Mesenchymal stem cell (in vitro differentiated cells and primary cell): ENCODE results near the gene FARP1.

Experiments
- DNase-seq: peaks from one replicate; pipeline ENCODE4 v3.0.0-alpha.2; 2013
- H2AFZ ChIP-seq: one replicate; pipeline ENCODE4 v1.6.1; 2013; ENCODE audit warnings: low read depth, mild to moderate bottlenecking, control low read depth, inconsistent platforms, low read length, moderate library complexity
- H2AK5ac ChIP-seq: 2 replicates; pipeline ENCODE4 v1.6.1; 2013; ENCODE audit warnings: low read length, moderate library complexity, mild to moderate bottlenecking, inconsistent platforms; ENCODE audit not compliant: severe bottlenecking
- H2BK120ac ChIP-seq: one replicate; pipeline ENCODE4 v1.6.1; 2013; ENCODE audit warnings: low read depth, mild to moderate bottlenecking, inconsistent platforms, low read length, moderate library complexity
- H2BK12ac ChIP-seq, 2 experiments: one replicate each; pipeline ENCODE4 v1.6.1; 2013; ENCODE audit warnings: inconsistent platforms in 2 of 2, low read length in 2 of 2, mild to moderate bottlenecking in 2 of 2, moderate library complexity in 2 of 2, control low read depth in 1 of 2
- H2BK15ac ChIP-seq: one replicate; pipeline ENCODE4 v1.6.1; 2013; ENCODE audit warnings: mild to moderate bottlenecking, low read depth, inconsistent platforms; ENCODE audit not compliant: poor library complexity, severe bottlenecking
- H2BK5ac ChIP-seq: 2 replicates; pipeline ENCODE4 v1.6.1; 2013; ENCODE audit warnings: low read depth, mild to moderate bottlenecking, low read length, control low read depth, inconsistent platforms; ENCODE audit not compliant: poor library complexity, severe bottlenecking
- H3K14ac ChIP-seq, 2 experiments: one replicate each; pipeline ENCODE4 v1.6.1; 2013; ENCODE audit warnings: inconsistent platforms in 2 of 2, low read length in 2 of 2, control low read depth in 1 of 2, mild to moderate bottlenecking in 1 of 2, moderate library complexity in 1 of 2
- H3K18ac ChIP-seq, 2 experiments: one replicate each; pipeline ENCODE4 v1.6.1; 2013; ENCODE audit warnings: inconsistent platforms in 2 of 2, low read length in 2 of 2, control low read depth in 1 of 2, low read depth in 1 of 2, mild to moderate bottlenecking in 1 of 2
- H3K23ac ChIP-seq, 2 experiments: one replicate each; pipeline ENCODE4 v1.6.1; 2013; ENCODE audit warnings: inconsistent platforms in 2 of 2, low read length in 2 of 2, mild to moderate bottlenecking in 2 of 2, moderate library complexity in 2 of 2, control low read depth in 1 of 2
- H3K27ac ChIP-seq: 2 replicates; pipeline ENCODE4 v1.5.1; 2013; ENCODE audit warnings: mild to moderate bottlenecking, moderate library complexity, low read length, control low read depth, inconsistent platforms; ENCODE audit not compliant: poor library complexity, severe bottlenecking
- H3K27me3 ChIP-seq, 2 experiments: 2 replicates each; pipeline versions ENCODE4 v1.6.1 to v1.7.0; 2013; ENCODE audit warnings: low read length in 2 of 2, mild to moderate bottlenecking in 2 of 2, moderate library complexity in 2 of 2, control low read depth in 1 of 2, inconsistent platforms in 1 of 2; ENCODE audit not compliant: control insufficient read depth in 1 of 2, insufficient read depth in 1 of 2
- H3K36me3 ChIP-seq, 2 experiments: 2 replicates each; pipeline versions ENCODE4 v1.6.1 to v1.7.0; 2013; ENCODE audit warnings: low read length in 2 of 2, control low read depth in 1 of 2, inconsistent platforms in 1 of 2, low read depth in 1 of 2, mild to moderate bottlenecking in 1 of 2; ENCODE audit not compliant: insufficient read depth in 2 of 2, control insufficient read depth in 1 of 2
- H3K4ac ChIP-seq, 2 experiments: one replicate each; pipeline ENCODE4 v1.6.1; 2013; ENCODE audit warnings: inconsistent platforms in 2 of 2, low read length in 2 of 2, mild to moderate bottlenecking in 2 of 2, moderate library complexity in 2 of 2, control low read depth in 1 of 2, low read depth in 1 of 2
- H3K4me1 ChIP-seq: 2 replicates; pipeline ENCODE4 v1.6.1; 2013; ENCODE audit warnings: low read depth, low read length, control low read depth; ENCODE audit not compliant: control insufficient read depth, insufficient read depth
- H3K4me2 ChIP-seq: 2 replicates; pipeline ENCODE4 v1.6.1; 2013; ENCODE audit warnings: low read length, mild to moderate bottlenecking, inconsistent platforms; ENCODE audit not compliant: poor library complexity, severe bottlenecking
- H3K4me3 ChIP-seq, 2 experiments: 2 replicates each; pipeline versions ENCODE4 v1.5.1 to v1.7.0; 2013; ENCODE audit warnings: low read length in 2 of 2, mild to moderate bottlenecking in 2 of 2, control low read depth in 1 of 2, low read depth in 1 of 2; ENCODE audit not compliant: insufficient read depth in 1 of 2
- H3K79me1 ChIP-seq: replicated peaks from 2 replicates; pipeline ENCODE4 v1.6.1; 2013; ENCODE audit warnings: mild to moderate bottlenecking, control low read depth, low read length, inconsistent platforms; ENCODE audit not compliant: poor library complexity, severe bottlenecking
- H3K9ac ChIP-seq: 2 replicates; pipeline ENCODE4 v1.7.0; 2013; ENCODE audit warnings: mild to moderate bottlenecking, low read length, moderate library complexity
- H3K9me3 ChIP-seq: 2 replicates; pipeline ENCODE4 v1.7.0; 2013; ENCODE audit warnings: mild to moderate bottlenecking, low read length; ENCODE audit not compliant: control insufficient read depth
- H4K8ac ChIP-seq: one replicate; pipeline ENCODE4 v1.6.1; 2013; ENCODE audit warnings: inconsistent platforms, mild to moderate bottlenecking, low read length, moderate library complexity
- H4K91ac ChIP-seq: one replicate; pipeline ENCODE4 v1.6.1; 2013; ENCODE audit warnings: mild to moderate bottlenecking, low read length, inconsistent platforms
- WGBS: methylation state at CpG from one replicate; pipeline ENCODE4 v1.1.7; 2013; ENCODE audit warnings: mixed read lengths; 5-methylcytosine and 5-hydroxymethylcytosine counted together

FARP1 gene

DNA sequence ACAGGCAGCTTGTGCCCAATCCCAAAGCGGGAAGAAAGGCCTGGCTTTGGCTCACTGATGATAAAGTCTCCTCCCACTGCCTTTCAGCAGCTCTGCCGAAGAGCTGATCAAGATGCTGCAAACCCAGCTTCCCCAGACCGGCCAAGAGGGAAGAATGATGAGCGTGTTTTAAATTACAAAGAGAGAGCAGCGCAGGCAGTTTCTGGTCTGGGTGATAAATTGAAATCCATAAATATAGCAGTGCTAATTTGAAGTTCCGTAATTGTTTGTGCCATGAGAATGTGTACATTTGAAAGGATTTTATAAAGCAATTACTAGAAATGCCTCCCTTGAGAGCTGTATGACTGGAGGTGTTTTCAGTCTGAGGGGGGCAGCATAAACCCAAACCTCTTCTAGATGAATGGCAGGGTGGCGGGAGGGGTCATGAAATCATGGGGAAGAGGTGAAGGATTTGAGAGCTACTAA lies 262.2 kb downstream of the FARP1 start:
- H3K9ac ChIP-seq: peak overlapping the region; percentile 30
- no peaks in the 10 kb centered on the region for H3K9me3 ChIP-seq
- H4K91ac ChIP-seq: no peak overlapping the region
- H2BK12ac ChIP-seq: no peak overlapping the region
- no peaks in the 10 kb centered on the region for H3K4me1 ChIP-seq
- no peak overlapping the region for H2BK120ac ChIP-seq
- no peak overlapping the region for H3K14ac ChIP-seq
- H4K8ac ChIP-seq: no peak overlapping the region
- no peak overlapping the region for H3K4me2 ChIP-seq
- H3K79me1 ChIP-seq: peaks cover 24% of the 10 kb centered on the region
- no peak overlapping the region for H2AK5ac ChIP-seq
- no peaks in the 10 kb centered on the region for H3K27me3 ChIP-seq
- no peak overlapping the region for H3K27ac ChIP-seq
- 72% methylated on average over 7 of the region's 7 CpGs for WGBS
- no peak overlapping the region for H3K23ac ChIP-seq
- H3K18ac ChIP-seq: no peak overlapping the region
- no peak overlapping the region for H3K4ac ChIP-seq
- no peak overlapping the region for H2AFZ ChIP-seq
- H2BK15ac ChIP-seq: no peak overlapping the region
- H3K36me3 ChIP-seq: peaks cover 32 to 38% of the 10 kb centered on the region in 2 experiments
- no peak overlapping the region for H2BK5ac ChIP-seq
- no peak overlapping the region for H3K4me3 ChIP-seq
- DNase-seq: no peak

DNA sequence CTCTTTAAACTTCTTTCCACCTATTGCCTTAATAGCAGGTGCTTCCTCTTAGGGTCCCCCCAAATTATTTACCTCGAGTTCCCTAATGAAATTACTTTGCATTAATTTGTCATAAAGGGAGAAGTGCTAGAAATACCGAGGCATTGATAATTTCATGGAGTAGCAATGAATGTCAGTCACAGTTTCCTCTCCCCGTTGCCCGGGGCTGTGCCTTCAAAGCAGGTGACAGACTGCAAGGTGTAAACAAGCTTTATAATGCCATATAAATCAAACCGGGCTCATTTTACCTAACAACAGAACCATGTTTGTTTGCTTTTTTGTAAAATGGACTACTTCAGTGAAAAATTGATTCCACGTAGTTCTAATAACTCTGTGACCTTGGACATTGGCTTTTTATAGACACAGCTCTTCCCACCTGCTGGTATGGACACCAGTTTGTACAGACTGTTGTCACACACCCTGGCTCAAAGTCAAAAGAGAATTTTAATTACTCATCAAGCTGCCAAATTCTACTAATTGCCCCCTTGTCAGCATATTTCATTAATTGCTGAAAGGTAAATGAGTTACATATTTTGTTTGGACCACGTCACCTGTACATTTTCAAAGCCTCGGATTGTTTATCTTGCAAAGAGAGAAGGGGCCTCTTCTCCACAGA lies 262.9 kb downstream of the FARP1 start:
- Histone ChIP-seq H2AFZ (no peak overlapping the region), H3K27ac (no peak overlapping the region), H3K18ac (no peak overlapping the region), H4K91ac (no peak overlapping the region), H3K4me1 (no peaks in the 10 kb centered on the region), H3K79me1 (peaks cover 22% of the 10 kb centered on the region), H3K4ac (no peak overlapping the region), H2BK15ac (no peak overlapping the region), H2BK5ac (no peak overlapping the region), H3K9me3 (no peaks in the 10 kb centered on the region), H3K4me3 (no peak overlapping the region), H3K9ac (no peak overlapping the region), H3K4me2 (no peak overlapping the region), H2AK5ac (no peak overlapping the region), H2BK120ac (no peak overlapping the region), H3K14ac (no peak overlapping the region), H3K27me3 (no peaks in the 10 kb centered on the region), H3K36me3 (peaks cover 38 to 39% of the 10 kb centered on the region in 2 experiments), H3K23ac (no peak overlapping the region), H2BK12ac (no peak overlapping the region), H4K8ac (no peak overlapping the region)
- 95% methylated on average over 7 of the region's 8 CpGs for WGBS
- no peak for DNase-seq

DNA sequence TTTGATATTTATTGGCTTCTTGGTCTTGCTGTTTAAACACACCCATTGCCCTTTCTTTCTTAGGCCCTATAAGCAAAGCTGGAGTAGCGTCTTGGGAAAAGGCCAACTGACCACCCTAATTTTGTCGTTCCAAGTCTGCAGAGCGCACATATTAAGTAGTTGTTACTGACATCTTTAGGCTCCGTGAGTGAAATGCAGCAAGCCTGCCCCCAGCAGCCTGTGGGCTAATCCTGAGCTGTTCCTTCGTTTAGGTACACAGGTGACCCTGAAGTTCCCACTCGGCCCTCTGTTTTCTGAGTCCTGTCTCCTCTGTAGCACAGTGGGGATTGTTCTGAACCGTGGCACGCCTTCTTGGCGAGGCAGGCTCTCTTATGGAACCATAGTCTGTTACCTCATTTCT lies 263.5 kb downstream of the FARP1 start:
- Histone ChIP-seq H3K36me3 (peaks cover 41 to 42% of the 10 kb centered on the region in 2 experiments), H2BK12ac (no peak overlapping the region), H3K23ac (no peak overlapping the region), H2BK120ac (no peak overlapping the region), H3K4me1 (no peaks in the 10 kb centered on the region), H3K79me1 (peaks cover 22% of the 10 kb centered on the region), H3K18ac (no peak overlapping the region), H3K4ac (no peak overlapping the region), H3K27ac (no peak overlapping the region), H3K27me3 (no peaks in the 10 kb centered on the region), H2AK5ac (no peak overlapping the region), H3K4me2 (no peak overlapping the region), H2BK5ac (no peak overlapping the region), H4K91ac (no peak overlapping the region), H4K8ac (no peak overlapping the region), H3K9ac (no peak overlapping the region), H3K4me3 (no peak overlapping the region), H3K14ac (no peak overlapping the region), H3K9me3 (no peaks in the 10 kb centered on the region), H2AFZ (no peak overlapping the region), H2BK15ac (no peak overlapping the region)
- DNase-seq: no peak
- 92% methylated on average over 9 of the region's 9 CpGs for WGBS

DNA sequence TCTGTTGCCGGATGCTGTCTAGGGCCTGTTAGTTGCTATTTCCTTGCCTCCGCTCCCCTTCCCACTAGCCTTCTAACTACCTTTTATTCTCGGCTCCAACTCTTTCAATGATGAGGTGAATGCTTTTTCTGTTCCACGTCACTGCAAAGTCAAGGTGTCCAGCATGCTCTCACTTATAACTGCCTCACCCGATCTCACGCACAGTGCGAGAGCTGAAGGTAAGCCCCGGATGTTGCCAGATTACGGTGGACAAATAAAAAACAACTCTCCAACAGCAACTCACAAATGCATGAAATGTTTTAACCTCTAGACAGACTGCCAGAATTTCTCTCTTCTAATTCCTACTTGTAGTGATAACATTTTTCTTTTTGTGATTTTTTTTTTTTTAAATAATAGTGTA lies 264.1 kb downstream of the FARP1 start:
- no peak for DNase-seq
- 97% methylated on average over 9 of the region's 9 CpGs for WGBS

More for the DNA sequence above, 264.1 kb downstream of the FARP1 start:
- Histone ChIP-seq H3K14ac (no peak overlapping the region), H2AK5ac (no peak overlapping the region), H3K4ac (no peak overlapping the region), H2BK12ac (no peak overlapping the region), H3K27ac (no peak overlapping the region), H3K23ac (no peak overlapping the region), H3K9me3 (no peaks in the 10 kb centered on the region), H4K91ac (no peak overlapping the region), H3K4me2 (no peak overlapping the region), H2AFZ (no peak overlapping the region), H2BK15ac (no peak overlapping the region), H3K4me1 (no peaks in the 10 kb centered on the region), H3K27me3 (no peaks in the 10 kb centered on the region), H4K8ac (no peak overlapping the region), H3K79me1 (peaks cover 23% of the 10 kb centered on the region), H3K18ac (no peak overlapping the region), H2BK5ac (no peak overlapping the region), H3K4me3 (no peak overlapping the region), H3K36me3 (peaks cover 43 to 44% of the 10 kb centered on the region in 2 experiments), H3K9ac (no peak overlapping the region), H2BK120ac (no peak overlapping the region)
